ENCODE results near the gene LPXN.
A peak's percentile ranks its signal among the peaks of the same experiment; 100 is the strongest.

Gene LPXN

GRCh38 chr11:58561394-58562098 lies 14.1 kb downstream of the LPXN start:
- H3K4me1 ChIP-seq (ENCODE audit: control insufficient read depth in 2 of 2, insufficient read depth in 1 of 2, low read depth in 1 of 2, low read length in 2 of 2) = peaks cover 3 to 5% of the 10 kb centered on the region in 2 donors
- H2BK5ac ChIP-seq (ENCODE audit: low read length) = no peak overlapping the region
- DNase-seq (ENCODE audit: low spot score) = no peak
- H3K18ac ChIP-seq (ENCODE audit: low read length) = no peak overlapping the region
- H3K9me3 ChIP-seq (replicated peaks in 1 of 2; ENCODE audit: control insufficient read depth in 2 of 2, insufficient read depth in 1 of 2, low read depth in 1 of 2, low read length in 2 of 2) = no peaks in the 10 kb centered on the region
- no peaks in the 10 kb centered on the region for H3K27me3 ChIP-seq (ENCODE audit: control insufficient read depth in 3 of 3, insufficient read depth in 3 of 3, low read depth in 1 of 3, low read length in 3 of 3)
- H3K9ac ChIP-seq (ENCODE audit: low read depth, low read length, poor library complexity) = no peak overlapping the region
- H2BK12ac ChIP-seq (ENCODE audit: low read length) = no peak overlapping the region
- no peak overlapping the region for H3K14ac ChIP-seq (ENCODE audit: low read length)
- WGBS, 2 donors (ENCODE audit: extremely low coverage in 2 of 2, insufficient read length in 2 of 2, insufficient replicate concordance in 1 of 2) = no CpG with 5 or more reads among the region's 2 CpGs
- H3K4ac ChIP-seq (ENCODE audit: low read length) = no peak overlapping the region
- no peak overlapping the region for H4K8ac ChIP-seq (ENCODE audit: low read depth, low read length)
- H2AK5ac ChIP-seq (ENCODE audit: low read depth, low read length) = no peak overlapping the region
- no peak overlapping the region for H3K4me2 ChIP-seq (ENCODE audit: insufficient read depth, low read length, poor library complexity, severe bottlenecking)
- no peak overlapping the region for H3K23ac ChIP-seq (ENCODE audit: low read depth, low read length, poor library complexity)
- peak overlapping the region; percentile 63 for H2AFZ ChIP-seq (ENCODE audit: low read length)
- no peaks in the 10 kb centered on the region for H3K79me1 ChIP-seq (ENCODE audit: low read depth, low read length)
- H4K91ac ChIP-seq (ENCODE audit: low read depth, low read length, poor library complexity) = no peak overlapping the region
- no peak overlapping the region for H3K27ac ChIP-seq (replicated peaks; ENCODE audit: low read length)
- H3K4me3 ChIP-seq (ENCODE audit: low read length in 2 of 2) = no peak overlapping the region
- H2BK120ac ChIP-seq (ENCODE audit: low read depth, low read length) = no peak overlapping the region
- no peak overlapping the region for H2BK15ac ChIP-seq (ENCODE audit: low read length)
- H3K36me3 ChIP-seq (replicated peaks in 1 of 2; ENCODE audit: control insufficient read depth in 2 of 2, insufficient read depth in 2 of 2, low read length in 2 of 2) = no peaks in the 10 kb centered on the region

DNA sequence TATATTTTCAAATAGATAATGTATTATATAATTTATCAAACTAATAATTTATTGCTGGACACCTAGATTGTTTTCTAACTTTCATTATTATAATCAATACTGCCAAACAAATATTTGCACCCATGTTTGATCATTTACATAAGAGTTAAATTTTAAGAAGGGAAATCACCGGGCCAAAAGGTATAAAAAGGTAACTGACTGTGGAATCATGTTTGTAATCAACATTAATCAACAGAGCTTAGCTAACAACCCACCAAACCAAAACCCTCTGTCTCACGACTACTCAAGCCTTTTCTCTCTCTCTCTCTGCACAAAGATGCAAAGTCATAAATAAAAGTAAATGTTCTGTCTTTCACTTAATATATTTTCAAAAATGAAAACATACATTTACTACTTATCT lies 14.8 kb downstream of the LPXN start:
- no peak overlapping the region for H3K14ac ChIP-seq (ENCODE audit: low read length)
- no peaks in the 10 kb centered on the region for H3K79me1 ChIP-seq (ENCODE audit: low read depth, low read length)
- peaks cover 3 to 5% of the 10 kb centered on the region in 2 donors for H3K4me1 ChIP-seq (ENCODE audit: control insufficient read depth in 2 of 2, insufficient read depth in 1 of 2, low read depth in 1 of 2, low read length in 2 of 2)
- no peak overlapping the region for H3K9ac ChIP-seq (ENCODE audit: low read depth, low read length, poor library complexity)
- no peaks in the 10 kb centered on the region for H3K36me3 ChIP-seq (replicated peaks in 1 of 2; ENCODE audit: control insufficient read depth in 2 of 2, insufficient read depth in 2 of 2, low read length in 2 of 2)
- H3K27ac ChIP-seq (replicated peaks; ENCODE audit: low read length) = no peak overlapping the region
- no peak overlapping the region for H4K8ac ChIP-seq (ENCODE audit: low read depth, low read length)
- no peak overlapping the region for H2BK12ac ChIP-seq (ENCODE audit: low read length)
- peak overlapping the region; percentile 63 for H2AFZ ChIP-seq (ENCODE audit: low read length)
- DNase-seq (ENCODE audit: low spot score) = no peak
- H2BK120ac ChIP-seq (ENCODE audit: low read depth, low read length) = no peak overlapping the region
- H4K91ac ChIP-seq (ENCODE audit: low read depth, low read length, poor library complexity) = no peak overlapping the region
- no peak overlapping the region for H3K18ac ChIP-seq (ENCODE audit: low read length)
- WGBS, 2 donors (ENCODE audit: extremely low coverage in 2 of 2, insufficient read length in 2 of 2, insufficient replicate concordance in 1 of 2) = no CpG with 5 or more reads among the region's 2 CpGs
- H3K9me3 ChIP-seq (replicated peaks in 1 of 2; ENCODE audit: control insufficient read depth in 2 of 2, insufficient read depth in 1 of 2, low read depth in 1 of 2, low read length in 2 of 2) = no peaks in the 10 kb centered on the region
- H3K27me3 ChIP-seq (ENCODE audit: control insufficient read depth in 3 of 3, insufficient read depth in 3 of 3, low read depth in 1 of 3, low read length in 3 of 3) = no peaks in the 10 kb centered on the region
- H2AK5ac ChIP-seq (ENCODE audit: low read depth, low read length) = no peak overlapping the region
- H2BK5ac ChIP-seq (ENCODE audit: low read length) = no peak overlapping the region
- no peak overlapping the region for H3K4me3 ChIP-seq (ENCODE audit: low read length in 2 of 2)
- no peak overlapping the region for H3K4ac ChIP-seq (ENCODE audit: low read length)
- H3K4me2 ChIP-seq (ENCODE audit: insufficient read depth, low read length, poor library complexity, severe bottlenecking) = no peak overlapping the region
- no peak overlapping the region for H2BK15ac ChIP-seq (ENCODE audit: low read length)
- no peak overlapping the region for H3K23ac ChIP-seq (ENCODE audit: low read depth, low read length, poor library complexity)

GRCh38 chr11:58549644-58550043 lies 26.0 kb downstream of the LPXN start:
- Histone ChIP-seq H2BK12ac (ENCODE audit: low read length) (no peak overlapping the region), H2BK15ac (ENCODE audit: low read length) (no peak overlapping the region), H3K23ac (ENCODE audit: low read depth, low read length, poor library complexity) (no peak overlapping the region), H3K4ac (ENCODE audit: low read length) (no peak overlapping the region), H2AFZ (ENCODE audit: low read length) (no peak overlapping the region), H3K4me2 (ENCODE audit: insufficient read depth, low read length, poor library complexity, severe bottlenecking) (no peak overlapping the region), H3K4me3 (ENCODE audit: low read length in 2 of 2) (no peak overlapping the region), H3K79me1 (ENCODE audit: low read depth, low read length) (no peaks in the 10 kb centered on the region), H4K8ac (ENCODE audit: low read depth, low read length) (no peak overlapping the region), H3K18ac (ENCODE audit: low read length) (no peak overlapping the region), H3K36me3 (replicated peaks in 1 of 2; ENCODE audit: control insufficient read depth in 2 of 2, insufficient read depth in 2 of 2, low read length in 2 of 2) (peaks cover 2 to 14% of the 10 kb centered on the region in 2 donors), H3K4me1 (ENCODE audit: control insufficient read depth in 2 of 2, insufficient read depth in 1 of 2, low read depth in 1 of 2, low read length in 2 of 2) (peaks cover 0 to 2% of the 10 kb centered on the region in 2 donors), H2AK5ac (ENCODE audit: low read depth, low read length) (no peak overlapping the region), H3K27me3 (ENCODE audit: control insufficient read depth in 3 of 3, insufficient read depth in 3 of 3, low read depth in 1 of 3, low read length in 3 of 3) (no peaks in the 10 kb centered on the region), H3K14ac (ENCODE audit: low read length) (no peak overlapping the region), H3K27ac (replicated peaks; ENCODE audit: low read length) (no peak overlapping the region), H3K9ac (ENCODE audit: low read depth, low read length, poor library complexity) (no peak overlapping the region), H2BK120ac (ENCODE audit: low read depth, low read length) (no peak overlapping the region), H2BK5ac (ENCODE audit: low read length) (no peak overlapping the region), H4K91ac (ENCODE audit: low read depth, low read length, poor library complexity) (no peak overlapping the region), H3K9me3 (replicated peaks in 1 of 2; ENCODE audit: control insufficient read depth in 2 of 2, insufficient read depth in 1 of 2, low read depth in 1 of 2, low read length in 2 of 2) (no peaks in the 10 kb centered on the region)
- DNase-seq (ENCODE audit: low spot score) = no peak
- WGBS, 2 donors (ENCODE audit: extremely low coverage in 2 of 2, insufficient read length in 2 of 2, insufficient replicate concordance in 1 of 2) = no CpG with 5 or more reads among the region's 7 CpGs

- Histone ChIP-seq H2BK15ac (ENCODE audit: low read length) (no peak overlapping the region), H2BK5ac (ENCODE audit: low read length) (no peak overlapping the region), H3K18ac (ENCODE audit: low read length) (no peak overlapping the region), H3K79me1 (ENCODE audit: low read depth, low read length) (no peaks in the 10 kb centered on the region), H3K4ac (ENCODE audit: low read length) (no peak overlapping the region), H3K4me3 (ENCODE audit: low read length in 2 of 2) (no peak overlapping the region), H3K9ac (ENCODE audit: low read depth, low read length, poor library complexity) (no peak overlapping the region), H4K91ac (ENCODE audit: low read depth, low read length, poor library complexity) (no peak overlapping the region), H3K14ac (ENCODE audit: low read length) (no peak overlapping the region), H4K8ac (ENCODE audit: low read depth, low read length) (no peak overlapping the region), H2BK12ac (ENCODE audit: low read length) (no peak overlapping the region), H3K23ac (ENCODE audit: low read depth, low read length, poor library complexity) (no peak overlapping the region), H3K4me1 (ENCODE audit: control insufficient read depth in 2 of 2, insufficient read depth in 1 of 2, low read depth in 1 of 2, low read length in 2 of 2) (peaks cover 0 to 2% of the 10 kb centered on the region in 2 donors), H2AK5ac (ENCODE audit: low read depth, low read length) (no peak overlapping the region), H2BK120ac (ENCODE audit: low read depth, low read length) (no peak overlapping the region), H3K4me2 (ENCODE audit: insufficient read depth, low read length, poor library complexity, severe bottlenecking) (no peak overlapping the region), H3K27me3 (ENCODE audit: control insufficient read depth in 3 of 3, insufficient read depth in 3 of 3, low read depth in 1 of 3, low read length in 3 of 3) (no peaks in the 10 kb centered on the region), H3K36me3 (replicated peaks in 1 of 2; ENCODE audit: control insufficient read depth in 2 of 2, insufficient read depth in 2 of 2, low read length in 2 of 2) (peaks cover 2 to 14% of the 10 kb centered on the region in 2 donors), H2AFZ (ENCODE audit: low read length) (no peak overlapping the region), H3K27ac (replicated peaks; ENCODE audit: low read length) (no peak overlapping the region), H3K9me3 (replicated peaks in 1 of 2; ENCODE audit: control insufficient read depth in 2 of 2, insufficient read depth in 1 of 2, low read depth in 1 of 2, low read length in 2 of 2) (no peaks in the 10 kb centered on the region)
- no peak for DNase-seq (ENCODE audit: low spot score)
- no CpG with 5 or more reads among the region's 1 CpG for WGBS, 2 donors (ENCODE audit: extremely low coverage in 2 of 2, insufficient read length in 2 of 2, insufficient replicate concordance in 1 of 2)
Measured at GRCh38 chr11:58546841-58547240, 28.8 kb downstream of the LPXN start.

All from neuronal stem cell (in vitro differentiated cells).